ENCODE results near the gene IL10RA.

DNA sequence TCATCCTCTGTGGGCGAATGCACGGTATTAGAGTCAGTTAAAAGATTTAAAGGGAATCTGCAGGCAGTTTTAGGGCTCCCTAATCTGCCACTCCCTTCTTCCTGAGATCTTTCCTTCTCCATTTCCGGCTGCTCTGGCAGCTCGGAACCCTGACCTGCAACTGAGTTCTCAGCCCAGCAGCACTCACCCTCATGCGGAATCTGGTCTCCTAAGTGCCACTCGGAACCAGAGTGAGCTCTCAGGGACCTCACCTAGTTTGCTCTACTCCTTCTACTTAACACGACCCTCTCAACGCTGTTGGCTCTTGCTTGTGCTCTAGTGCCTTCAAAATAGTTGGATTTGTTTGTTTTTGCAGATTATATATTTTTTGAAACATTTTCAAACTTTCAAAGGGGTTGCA, 19.3 kb upstream of the IL10RA start:
- TF ChIP-seq CTCF (IDR thresholded peaks at IDR 0.05; ENCODE audit: low read length), result no peak
- no peak for TF ChIP-seq EZH2phosphoT487 (IDR thresholded peaks at IDR 0.05; ENCODE audit: low read length)
- no peak for TF ChIP-seq EZH2 (optimal IDR thresholded peaks at IDR 0.05; ENCODE audit: low read depth, low read length)

Data from MM.1S (cell line).